HG03196 (cell line): Measurements from ENCODE around the gene NAGLU.

Experiments
- ATAC-seq: cut with Tn5 transposase; IDR thresholded peaks from one replicate; pipeline ENCODE4 v1.9.1; 2021; ENCODE audit not compliant: unreplicated experiment

The NAGLU gene

GRCh38 chr17:42586514-42587230 is 50.6 kb downstream of the NAGLU start:
- no peak for ATAC-seq

GRCh38 chr17:42590886-42591285 is 54.8 kb downstream of the NAGLU start:
- no peak for ATAC-seq

DNA sequence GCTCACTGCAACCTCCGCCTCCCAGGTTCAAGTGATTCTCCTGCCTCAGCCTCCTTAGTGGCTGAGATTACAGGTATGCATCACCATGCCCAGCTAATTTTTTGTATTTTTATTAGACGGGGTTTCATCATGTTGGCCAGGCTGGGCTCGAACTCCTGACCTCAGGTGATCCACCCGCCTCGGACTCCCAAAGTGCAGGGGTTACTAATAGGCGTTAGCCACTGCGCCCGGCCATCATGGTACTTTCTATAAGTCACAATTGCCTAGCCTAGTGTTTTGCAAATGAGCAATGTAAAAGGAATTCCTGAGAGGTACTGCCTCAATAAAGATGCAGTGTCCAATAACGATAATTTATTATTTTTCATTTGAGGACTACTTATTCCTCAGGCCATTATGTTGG is 55.4 kb downstream of the NAGLU start:
- ATAC-seq = no peak
